KMS-11 (cell line): ENCODE measurements around the gene KCNQ4.

Experiments used
- H2AFZ ChIP-seq: fragments of 200-600 bp; sonication (generic); 2 replicates; pipeline ENCODE4 v1.6.1; 2016; ENCODE audit warnings: antibody characterized with exemption, mixed run types, low read depth
- H3K27ac ChIP-seq: fragments of 200-600 bp; sonication (generic); 2 replicates; pipeline ENCODE4 v1.6.1; 2016; ENCODE audit warnings: mild to moderate bottlenecking, mixed run types
- H3K27me3 ChIP-seq: fragments of 200-600 bp; sonication (generic); 2 replicates; pipeline ENCODE4 v1.6.1; 2017; ENCODE audit warnings: mild to moderate bottlenecking, low read depth, mixed run types, moderate library complexity; ENCODE audit not compliant: insufficient read depth
- H3K36me3 ChIP-seq: fragments of 200-600 bp; sonication (generic); 2 replicates; pipeline ENCODE4 v1.6.1; 2017; ENCODE audit warnings: mild to moderate bottlenecking, mixed run types; ENCODE audit not compliant: insufficient read depth
- H3K4me1 ChIP-seq: fragments of 200-600 bp; sonication (generic); 2 replicates; pipeline ENCODE4 v1.6.1; 2016; ENCODE audit warnings: mild to moderate bottlenecking, low read depth, mixed run types; ENCODE audit not compliant: poor library complexity, severe bottlenecking
- H3K4me2 ChIP-seq: fragments of 200-600 bp; sonication (generic); 2 replicates; pipeline ENCODE4 v1.7.0; 2016; ENCODE audit warnings: mild to moderate bottlenecking, mixed run types
- H3K4me3 ChIP-seq: fragments of 200-600 bp; sonication (generic); IDR thresholded peaks from 2 replicates; pipeline ENCODE4 v1.6.1; 2017; ENCODE audit warnings: low read depth, low read length, mixed read lengths; ENCODE audit not compliant: insufficient read depth
- H3K79me2 ChIP-seq: fragments of 200-600 bp; sonication (generic); 2 replicates; pipeline ENCODE4 v1.6.1; 2016; ENCODE audit warnings: low read depth, mixed run types; ENCODE audit not compliant: insufficient read depth
- H3K9ac ChIP-seq: fragments of 200-600 bp; sonication (generic); 2 replicates; pipeline ENCODE4 v1.6.1; 2016; ENCODE audit warnings: mild to moderate bottlenecking, mixed run types
- H4K20me1 ChIP-seq: fragments of 200-600 bp; sonication (generic); 2 replicates; pipeline ENCODE4 v1.6.1; 2016; ENCODE audit warnings: mild to moderate bottlenecking, mixed run types; ENCODE audit not compliant: insufficient read depth
- CTCF ChIP-seq: fragments of 200-600 bp; sonication (generic); conservative IDR thresholded peaks from 2 replicates; pipeline ENCODE4 v1.6.1; 2017; ENCODE audit warnings: low read depth, mild to moderate bottlenecking, antibody characterized with exemption, low read length, moderate library complexity, mixed read lengths

KCNQ4 gene

GRCh38 chr1:40810927-40811326 lies 27.3 kb downstream of the KCNQ4 start:
- Histone ChIP-seq H3K9ac (no peak overlapping the region), H4K20me1 (no peaks in the 10 kb centered on the region), H3K79me2 (no peaks in the 10 kb centered on the region), H3K4me3 (no peak overlapping the region), H3K4me2 (no peak overlapping the region), H3K27me3 (no peaks in the 10 kb centered on the region), H3K36me3 (no peaks in the 10 kb centered on the region), H2AFZ (no peak overlapping the region), H3K4me1 (no peaks in the 10 kb centered on the region), H3K27ac (no peak overlapping the region)
- no peak for TF ChIP-seq CTCF

- no peak overlapping the region for H2AFZ ChIP-seq
- H4K20me1 ChIP-seq: no peaks in the 10 kb centered on the region
- no peaks in the 10 kb centered on the region for H3K4me1 ChIP-seq
- H3K27ac ChIP-seq: no peak overlapping the region
- H3K4me2 ChIP-seq: no peak overlapping the region
- H3K79me2 ChIP-seq: no peaks in the 10 kb centered on the region
- H3K9ac ChIP-seq: no peak overlapping the region
- H3K36me3 ChIP-seq: no peaks in the 10 kb centered on the region
- TF ChIP-seq CTCF: no peak
- no peak overlapping the region for H3K4me3 ChIP-seq
- H3K27me3 ChIP-seq: no peaks in the 10 kb centered on the region
These were observed 31.8 kb downstream of the KCNQ4 start for GRCh38 chr1:40815420-40815819.

GRCh38 chr1:40817791-40818263 lies 34.2 kb downstream of the KCNQ4 start:
- Histone ChIP-seq H3K4me3 (no peak overlapping the region), H3K4me1 (no peaks in the 10 kb centered on the region), H3K27ac (no peak overlapping the region), H3K9ac (no peak overlapping the region), H3K36me3 (no peaks in the 10 kb centered on the region), H2AFZ (no peak overlapping the region), H3K79me2 (no peaks in the 10 kb centered on the region), H3K4me2 (no peak overlapping the region), H4K20me1 (no peaks in the 10 kb centered on the region), H3K27me3 (no peaks in the 10 kb centered on the region)
- no peak for TF ChIP-seq CTCF

GRCh38 chr1:40818264-40818961 lies 34.8 kb downstream of the KCNQ4 start:
- no peak for TF ChIP-seq CTCF
- Histone ChIP-seq H3K79me2 (no peaks in the 10 kb centered on the region), H4K20me1 (no peaks in the 10 kb centered on the region), H3K4me2 (no peak overlapping the region), H3K4me1 (no peaks in the 10 kb centered on the region), H2AFZ (no peak overlapping the region), H3K4me3 (no peak overlapping the region), H3K27ac (no peak overlapping the region), H3K36me3 (no peaks in the 10 kb centered on the region), H3K27me3 (no peaks in the 10 kb centered on the region), H3K9ac (no peak overlapping the region)
